Measurements from ENCODE around the gene ROS1.
"Not testable (repeated sequence)": the region's sequence is repeated elsewhere in the genome, so short reads cannot be mapped to it uniquely, and the experiment has no call there.

ROS1 gene

DNA sequence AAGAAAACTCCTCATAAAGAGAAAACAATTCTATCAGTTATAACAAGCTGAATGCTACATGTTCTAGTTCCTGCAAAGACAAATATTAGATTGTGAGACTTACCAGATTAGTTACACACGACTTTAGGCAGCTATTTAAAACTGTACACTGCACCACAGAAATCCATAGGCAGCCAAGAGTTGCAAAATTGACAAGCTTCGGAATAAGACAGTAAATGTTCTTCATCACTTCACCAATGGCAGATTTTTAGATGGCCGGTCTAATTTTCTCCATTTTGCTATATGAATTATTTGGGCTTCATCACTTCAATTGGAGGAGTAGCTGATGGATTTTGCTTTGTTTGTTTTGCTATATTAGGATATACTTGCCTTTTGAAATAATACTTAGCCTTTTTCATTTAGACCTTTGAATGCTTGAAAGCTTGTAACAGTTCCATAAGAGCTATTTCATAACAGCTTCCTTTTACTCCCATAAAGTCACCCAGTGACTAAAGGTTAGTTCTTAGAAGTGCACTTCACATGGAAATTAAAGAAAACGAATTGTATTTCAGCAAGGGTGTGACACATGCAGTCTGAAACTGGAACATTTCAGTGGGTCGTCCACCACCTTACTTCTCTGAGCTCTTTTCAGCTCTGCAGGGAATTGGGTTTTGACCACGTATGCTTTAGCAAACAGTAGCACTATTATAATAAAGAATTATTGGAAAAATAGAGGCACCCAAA lies at the start of gene ROS1:
TSS of gene ROS1 (minus strand) at position 512 of the 723 bp plus-strand sequence. CDS start at position 226, 286 bp downstream.
- DNase-seq, result no peak

DNA sequence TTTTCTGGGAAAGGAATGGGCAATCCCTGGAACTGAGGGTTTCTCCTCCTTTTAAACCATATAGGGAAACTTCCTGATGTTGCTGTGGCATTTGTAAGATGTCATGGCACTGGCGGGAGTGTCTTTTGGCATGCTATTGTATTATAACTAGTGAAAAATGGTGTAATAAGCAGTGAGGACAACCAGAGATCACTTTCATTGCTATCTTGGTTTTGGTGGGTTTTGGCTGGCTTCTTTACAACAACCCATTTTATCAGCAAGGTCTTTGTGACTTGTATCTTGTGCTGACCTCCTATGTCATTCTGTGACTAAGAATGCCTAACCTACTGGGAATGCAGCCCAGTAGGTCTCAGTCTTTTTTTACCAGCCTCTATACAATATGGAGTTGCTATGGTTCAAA lies 47.7 kb upstream of the ROS1 start:
- DNase-seq, result no peak

DNA sequence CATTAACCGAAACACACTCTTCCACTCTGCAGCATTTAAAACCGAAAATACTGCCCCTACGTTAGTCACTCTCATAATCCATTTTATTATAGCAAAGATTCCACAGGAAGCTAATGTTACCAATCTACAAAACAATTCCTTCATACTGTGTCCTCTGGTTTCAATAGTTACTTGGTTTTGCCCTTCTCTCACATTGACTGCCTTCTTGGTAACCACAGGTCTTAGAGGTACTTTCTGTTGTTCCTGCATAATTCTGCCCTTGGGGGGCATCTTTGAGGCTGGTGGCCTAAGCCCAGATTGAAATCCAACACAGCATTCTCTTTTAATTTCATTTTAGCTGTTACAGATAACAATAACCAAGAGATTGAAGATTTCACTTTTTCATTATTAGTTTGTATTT lies 46.9 kb upstream of the ROS1 start:
- DNase-seq, result no peak

DNA sequence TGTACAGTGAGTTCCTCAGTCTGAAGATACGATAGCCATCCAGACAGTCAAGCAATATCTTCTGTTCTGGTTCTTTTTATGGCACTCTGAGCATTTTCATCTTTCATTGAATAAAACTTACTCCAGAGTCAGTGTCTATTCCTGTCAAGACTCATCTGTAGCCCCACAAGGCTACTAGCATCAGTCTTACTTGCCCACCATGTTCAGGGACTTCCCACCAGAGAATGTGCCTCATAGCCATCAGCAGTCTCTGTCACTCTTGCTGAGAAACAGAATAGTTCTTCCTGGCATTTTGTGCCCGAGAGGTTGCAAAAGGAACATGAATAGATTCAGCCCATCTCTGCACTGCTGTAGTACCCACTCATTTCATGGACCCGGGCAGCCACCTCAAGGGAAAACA lies 44.0 kb upstream of the ROS1 start:
- DNase-seq, result no peak

DNA sequence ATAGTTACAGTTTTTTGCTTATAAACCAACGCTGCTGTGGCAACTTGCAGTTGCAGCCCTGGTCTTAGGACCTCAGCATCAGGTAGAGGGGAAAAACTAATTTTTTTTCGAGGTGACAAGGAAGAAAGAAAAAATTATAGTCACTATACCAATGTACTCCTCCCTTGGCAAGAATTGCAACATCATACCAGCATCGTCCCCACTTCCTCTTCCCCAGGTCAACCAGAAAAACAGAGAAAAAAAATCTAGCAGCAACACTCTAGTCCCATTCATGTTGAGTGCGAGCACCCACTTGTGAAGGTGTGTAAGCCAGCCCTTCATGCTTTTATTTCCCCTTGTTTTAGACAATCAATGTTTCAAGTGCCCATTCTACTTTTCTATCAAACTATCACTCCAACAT lies 43.6 kb upstream of the ROS1 start:
- DNase-seq, result no peak

DNA sequence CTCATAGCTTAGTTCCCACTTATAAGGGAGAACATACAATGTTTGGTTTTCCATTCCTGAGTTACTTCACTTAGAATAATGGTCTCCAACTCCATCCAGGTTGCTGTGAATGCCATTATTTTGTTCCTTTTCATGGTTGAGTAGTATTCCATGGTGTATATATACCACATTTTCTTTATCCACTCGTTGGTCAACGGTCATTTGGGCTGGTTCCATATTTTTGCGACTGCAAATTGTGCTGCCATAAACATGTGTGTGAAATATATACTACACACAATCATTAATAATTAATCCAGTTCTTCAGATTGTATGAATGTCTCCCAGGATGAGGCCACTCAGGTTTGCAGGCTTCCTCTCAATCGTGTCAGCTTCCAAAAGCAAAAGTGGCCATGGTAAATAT lies 42.8 kb upstream of the ROS1 start:
- not testable (repeated sequence) for DNase-seq

DNA sequence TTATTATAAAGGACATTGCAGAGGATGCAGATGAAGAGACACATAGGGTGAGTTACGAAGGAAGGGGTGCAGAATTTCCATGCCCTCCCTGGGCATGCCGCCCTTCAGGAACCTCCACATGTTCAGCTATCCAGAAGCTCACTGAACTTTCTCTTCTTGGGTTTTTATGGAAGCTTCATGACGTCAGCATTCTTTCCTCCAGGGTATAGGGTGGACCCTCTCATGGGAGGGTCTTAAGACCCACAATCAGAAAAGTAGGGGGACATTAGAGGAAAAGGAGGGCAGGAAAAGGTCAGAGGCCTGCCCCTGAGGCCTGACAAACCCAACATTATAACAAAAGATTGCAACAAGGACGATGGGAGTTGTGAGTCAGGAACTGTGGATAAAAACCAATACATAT lies 42.1 kb upstream of the ROS1 start:
- no peak for DNase-seq

DNA sequence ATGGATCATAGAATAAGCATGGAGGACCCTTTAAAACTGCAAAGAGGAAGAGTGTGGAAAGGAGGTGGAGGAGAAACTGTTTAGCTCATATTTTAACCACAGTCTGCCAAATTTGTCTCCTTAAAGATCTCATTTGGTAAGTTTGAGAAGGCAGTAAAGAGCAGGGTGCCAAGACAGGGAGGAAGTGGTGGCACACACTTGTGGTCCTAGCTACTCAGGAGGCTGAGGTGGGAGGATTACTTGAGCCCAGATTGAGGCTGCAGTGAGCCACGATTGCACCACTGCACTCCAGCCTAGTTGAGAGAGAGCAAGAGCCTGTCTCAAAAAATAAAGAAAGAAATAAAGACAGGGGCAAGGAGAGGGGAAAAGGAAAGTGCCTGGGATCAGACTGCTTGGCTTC lies 39.9 kb upstream of the ROS1 start:
- DNase-seq, result no peak

DNA sequence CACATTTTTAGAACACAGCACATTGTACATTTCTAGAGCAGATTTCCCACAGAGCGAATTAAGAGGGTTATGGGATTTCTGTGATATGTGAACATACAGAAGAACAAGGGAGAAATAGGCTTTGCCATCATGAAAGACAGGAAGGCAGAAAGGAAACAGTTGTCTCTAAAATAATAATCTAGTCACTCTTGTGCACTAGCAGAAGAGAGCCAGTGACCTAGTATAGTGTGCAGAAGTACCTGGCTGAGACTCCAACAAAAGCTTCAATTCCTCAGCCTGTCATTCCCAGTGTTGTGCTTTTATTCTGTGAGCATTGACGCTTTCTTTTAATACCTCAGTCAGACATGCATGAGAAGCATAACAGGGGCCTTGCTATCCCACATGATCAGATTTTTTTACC lies 39.0 kb upstream of the ROS1 start:
- DNase-seq, result no peak

DNA sequence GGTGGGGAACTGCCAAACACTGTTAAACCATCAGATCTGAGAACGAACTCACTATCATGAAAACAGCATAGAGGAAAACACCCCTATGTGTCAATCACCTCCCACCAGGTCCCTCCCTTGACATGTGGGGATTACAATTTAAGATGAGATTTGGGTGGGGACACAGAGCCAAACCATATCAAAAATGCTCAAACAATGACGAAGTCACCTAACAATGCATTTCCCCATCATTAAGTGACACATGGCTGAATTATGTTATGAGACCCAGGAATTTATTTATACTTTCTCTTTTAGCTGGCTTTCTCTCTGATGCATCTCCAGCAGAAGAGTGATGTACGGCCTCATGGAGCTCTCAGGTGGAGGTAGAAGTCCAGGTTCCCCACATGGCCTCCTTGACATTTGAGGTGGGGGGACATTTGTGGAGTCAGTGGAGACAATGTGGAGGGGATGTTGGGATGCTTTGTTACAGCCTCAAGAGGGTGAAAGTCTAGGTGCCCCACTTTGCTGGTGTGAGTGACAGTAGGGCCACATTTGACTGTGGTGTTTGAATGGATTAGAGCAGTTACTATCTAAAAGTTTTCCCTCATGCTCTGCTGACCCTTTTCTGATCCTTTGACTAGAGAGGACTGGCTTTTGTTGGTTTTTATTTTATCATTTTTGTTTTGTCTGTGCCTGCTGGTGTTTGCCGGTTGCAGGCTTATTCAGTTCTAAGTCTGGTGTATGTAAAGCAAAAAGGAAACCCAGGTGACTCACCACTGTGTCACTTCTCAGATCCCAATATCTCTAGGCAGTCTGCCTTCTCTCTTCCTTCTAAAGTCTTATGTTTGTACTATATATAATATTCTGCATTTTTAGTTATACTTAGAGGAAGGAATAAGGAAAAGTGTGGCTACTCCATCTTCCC lies 38.3 kb upstream of the ROS1 start:
- DNase-seq, result no peak

DNA sequence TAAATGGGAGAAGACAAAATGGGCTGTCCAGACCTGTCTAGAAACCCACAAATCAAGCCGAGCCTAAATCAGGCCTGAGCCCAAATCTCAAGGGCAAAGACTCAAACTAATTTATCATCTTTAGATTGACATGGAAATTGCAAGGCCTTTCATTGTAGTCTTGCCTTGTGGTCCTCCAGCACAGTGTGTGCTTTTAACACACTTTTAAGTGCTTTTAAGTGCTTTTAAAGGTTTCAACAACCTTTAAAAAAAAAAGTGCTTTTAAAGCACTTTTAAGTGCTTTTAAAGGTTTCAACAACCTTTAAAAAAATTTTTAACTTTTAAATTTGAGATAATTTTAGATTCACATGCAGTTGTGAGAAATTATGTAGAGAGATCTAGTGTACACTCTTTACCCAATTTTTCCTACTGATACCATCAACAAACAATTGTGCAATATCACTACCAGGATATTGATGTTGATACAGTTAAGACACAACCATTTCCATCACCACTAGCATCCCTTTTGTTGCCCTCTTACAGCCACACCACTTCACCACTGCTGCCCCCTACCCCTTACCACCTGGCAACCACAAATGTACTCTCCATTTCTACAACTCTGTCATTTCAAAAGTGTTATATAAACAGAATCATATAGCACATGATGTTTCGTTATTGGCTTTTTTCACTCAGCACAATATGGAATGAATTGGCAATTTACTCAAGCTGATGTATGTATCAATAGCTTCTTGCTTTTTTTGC lies 33.6 kb upstream of the ROS1 start:
- no peak for DNase-seq

DNA sequence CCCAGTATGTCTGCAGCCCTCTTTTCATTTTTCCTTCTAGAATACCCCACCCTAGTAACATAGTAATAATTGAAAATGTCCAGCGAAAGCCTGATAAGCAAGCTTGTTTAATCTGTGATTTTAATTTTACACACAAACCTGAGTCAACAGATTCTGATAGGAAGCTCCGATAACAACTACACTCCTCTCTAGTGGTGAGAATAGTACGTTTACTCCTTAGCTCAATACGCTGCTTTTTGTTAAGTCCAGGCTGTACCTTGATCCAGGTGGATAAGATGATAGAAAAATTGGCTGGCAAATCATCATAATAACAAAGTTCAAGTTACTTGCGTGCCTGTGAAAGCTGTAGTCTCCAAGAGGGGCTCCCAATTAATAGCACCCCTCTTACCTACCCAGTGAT lies 31.3 kb upstream of the ROS1 start:
- no peak for DNase-seq

DNA sequence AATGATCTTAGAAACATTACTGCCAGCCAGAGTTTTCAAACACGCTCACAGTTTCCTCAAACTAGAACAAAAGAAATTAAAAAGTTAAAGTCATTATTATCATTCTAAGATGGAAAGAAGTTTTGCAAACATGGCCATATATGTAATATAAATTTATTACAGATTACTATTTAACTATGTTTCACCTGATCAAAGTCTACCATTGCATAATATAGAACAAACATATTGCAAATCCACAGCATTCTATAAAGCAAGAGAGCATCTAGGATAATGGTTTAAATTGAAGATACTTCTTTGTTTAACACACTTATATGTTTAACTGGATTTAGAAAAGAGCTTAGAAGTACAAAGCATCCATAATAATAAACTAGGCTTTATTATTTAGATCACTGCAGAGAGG lies 30.5 kb upstream of the ROS1 start:
- DNase-seq, result no peak

DNA sequence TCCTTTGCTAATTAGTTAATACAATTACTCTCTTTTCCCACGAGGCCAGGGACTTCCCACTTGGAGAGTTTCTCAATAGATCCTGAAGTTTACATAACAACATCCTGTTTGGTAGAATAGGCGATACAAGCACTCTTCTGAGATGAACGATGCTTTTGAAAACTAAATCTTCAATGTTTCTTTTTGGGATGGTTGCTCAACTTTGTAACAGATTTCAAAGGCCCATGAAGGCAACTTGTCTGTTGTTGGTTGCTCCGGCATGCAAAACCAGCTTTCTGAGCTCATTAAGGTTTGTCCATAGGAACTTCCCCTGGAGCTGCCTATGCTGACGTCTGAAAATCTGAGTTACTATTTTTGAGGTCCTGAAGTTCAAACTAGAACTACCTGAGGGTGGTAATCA lies 25.9 kb upstream of the ROS1 start:
- no peak for DNase-seq

DNA sequence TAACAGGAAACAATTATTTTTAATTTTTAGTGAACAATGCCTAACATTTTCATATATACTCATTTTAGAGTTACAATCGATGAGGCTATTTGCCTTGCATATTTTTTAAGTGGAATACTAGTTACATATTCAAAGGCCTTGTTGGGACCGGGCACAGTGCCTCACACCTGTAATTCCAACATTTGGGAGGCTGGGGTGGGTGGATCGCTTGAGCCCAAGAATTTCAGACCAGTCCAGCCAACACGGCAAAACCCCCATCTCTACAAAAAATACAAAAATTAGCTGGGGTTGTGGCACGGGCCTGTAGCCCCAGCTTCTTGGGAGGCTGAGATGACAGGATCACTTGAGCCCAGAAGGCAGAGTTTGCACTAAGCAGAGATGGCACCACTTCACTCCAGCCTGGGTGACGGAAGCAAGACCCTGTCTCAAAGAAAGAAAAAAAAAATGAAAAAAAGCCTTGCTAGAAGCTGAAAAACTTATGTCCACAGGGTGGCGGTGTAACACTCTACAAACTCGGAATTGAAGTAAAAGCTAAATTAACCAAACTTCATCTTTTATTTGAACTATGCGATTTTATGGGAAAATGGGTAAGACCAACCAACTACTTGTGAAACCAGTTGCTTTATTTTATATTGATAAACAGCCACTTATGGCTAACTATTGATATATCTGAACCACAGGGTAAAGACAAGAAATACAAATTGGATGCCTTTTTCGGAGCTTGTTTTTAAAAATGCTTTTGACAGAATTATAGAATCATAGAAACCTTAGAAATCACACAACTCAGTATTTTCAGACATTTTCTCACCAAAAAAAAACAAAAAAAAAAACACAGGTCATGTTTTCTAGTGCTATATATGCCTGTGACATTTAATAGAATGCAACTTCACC lies 24.1 kb upstream of the ROS1 start:
- peak; percentile 33 for DNase-seq

DNA sequence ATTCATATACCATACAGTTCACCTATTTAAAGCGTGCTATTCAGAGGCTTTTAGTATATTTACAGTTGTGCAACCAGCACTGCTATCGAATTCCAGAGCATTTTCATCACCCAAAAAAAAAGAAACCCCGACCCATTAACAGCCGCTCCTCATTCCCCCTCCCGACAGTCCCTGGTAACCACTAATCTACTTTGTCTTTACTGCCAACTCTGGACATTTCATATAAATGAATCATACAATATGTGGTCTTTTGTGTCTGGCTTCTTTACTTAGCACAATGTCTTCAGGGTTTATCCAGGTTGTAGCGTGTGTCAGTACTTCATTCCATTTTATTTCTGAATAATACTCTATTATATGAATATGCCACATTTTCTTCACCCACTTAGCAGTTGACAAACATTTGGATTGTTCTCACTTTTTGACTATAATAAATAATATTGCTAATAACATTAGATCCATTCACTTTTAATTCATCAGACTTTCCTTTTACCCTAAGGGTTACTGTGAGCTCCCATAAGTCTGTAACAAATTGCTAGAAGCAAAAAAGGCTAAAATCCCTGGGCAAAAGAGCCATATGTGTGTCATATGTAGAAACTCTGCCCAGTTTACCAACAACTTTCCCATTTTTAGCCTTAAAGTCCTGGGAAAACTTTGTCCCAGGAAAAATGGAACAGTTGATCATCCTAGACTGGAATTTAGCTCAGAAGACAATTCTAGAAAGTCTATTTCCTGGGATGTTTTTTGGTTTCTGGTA lies 23.2 kb upstream of the ROS1 start:
- no peak for DNase-seq

DNA sequence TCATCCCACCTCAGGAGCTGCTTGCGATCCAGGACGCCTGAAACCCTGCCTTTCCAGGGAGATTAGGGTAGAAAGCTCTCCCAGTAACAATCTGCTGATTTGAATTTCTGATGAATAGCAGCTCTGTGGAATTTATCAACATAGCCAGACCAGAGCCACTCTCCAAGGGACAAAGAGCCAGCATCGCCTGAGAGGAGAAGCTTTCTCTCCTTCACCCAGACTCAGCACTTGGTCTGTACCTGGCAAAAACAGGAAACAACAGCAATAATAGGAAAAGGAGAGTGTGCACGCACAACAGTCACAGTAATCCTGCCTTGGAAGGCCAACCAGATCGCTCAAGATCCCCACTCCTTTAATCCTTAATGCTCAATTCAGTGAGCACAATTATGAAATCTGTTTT lies 22.3 kb upstream of the ROS1 start:
- DNase-seq, result no peak

DNA sequence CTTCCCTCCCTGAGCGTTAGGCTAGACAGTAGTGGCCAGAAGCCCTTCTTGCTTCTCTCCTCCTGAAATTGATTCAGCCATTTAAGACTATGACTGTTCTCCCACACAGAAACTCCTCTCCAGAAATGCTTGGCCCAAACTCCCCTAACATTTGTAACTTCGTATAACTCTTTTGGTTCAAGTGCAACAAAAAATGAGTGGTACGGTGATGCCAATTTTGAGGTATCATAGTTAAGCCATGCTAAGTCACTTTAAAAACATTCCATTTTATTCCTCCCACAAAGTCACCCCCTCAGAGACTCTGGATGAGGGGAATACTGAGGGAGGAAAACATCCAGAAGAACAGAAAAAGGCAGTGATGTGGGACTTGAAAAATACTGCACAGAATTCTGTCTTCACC lies 21.1 kb upstream of the ROS1 start:
- no peak for DNase-seq

DNA sequence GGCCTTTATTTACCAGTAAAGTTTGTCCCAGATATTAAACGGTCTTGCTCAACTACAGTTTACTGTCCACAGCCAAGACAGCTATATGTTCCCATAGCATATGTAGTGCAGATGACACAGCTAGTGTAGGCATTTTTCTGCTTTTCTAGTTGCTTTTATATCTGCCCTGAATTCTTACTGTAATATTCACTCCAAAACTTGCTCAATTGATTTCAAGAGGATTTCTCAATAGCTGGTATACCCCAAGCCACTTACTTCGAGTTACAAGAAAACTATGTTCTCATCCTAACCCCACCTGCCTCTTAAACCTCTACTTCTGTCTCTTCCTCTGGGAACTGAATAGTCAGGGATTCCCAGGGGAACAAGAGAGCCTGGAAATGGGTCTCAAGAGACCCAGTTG lies 18.9 kb upstream of the ROS1 start:
- DNase-seq, result no peak

DNA sequence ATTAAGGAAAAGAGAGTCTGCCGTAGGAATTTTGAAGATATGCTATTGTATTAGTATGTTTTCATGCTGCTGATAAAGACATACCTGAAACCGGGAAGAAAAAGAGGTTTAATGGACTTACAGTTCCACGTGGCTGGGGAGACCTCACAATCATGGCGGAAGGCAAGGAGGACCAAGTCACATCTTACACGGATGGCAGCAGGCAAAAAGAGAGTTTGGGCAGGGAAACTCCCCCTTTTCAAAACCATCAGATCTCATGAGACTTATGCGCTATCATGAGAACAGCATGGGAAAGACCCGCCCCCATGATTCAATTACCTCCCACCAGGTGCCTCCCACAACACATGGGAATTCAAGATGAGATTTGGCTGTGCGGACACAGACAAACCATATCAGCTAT lies 16.6 kb upstream of the ROS1 start:
- not testable (repeated sequence) for DNase-seq

DNA sequence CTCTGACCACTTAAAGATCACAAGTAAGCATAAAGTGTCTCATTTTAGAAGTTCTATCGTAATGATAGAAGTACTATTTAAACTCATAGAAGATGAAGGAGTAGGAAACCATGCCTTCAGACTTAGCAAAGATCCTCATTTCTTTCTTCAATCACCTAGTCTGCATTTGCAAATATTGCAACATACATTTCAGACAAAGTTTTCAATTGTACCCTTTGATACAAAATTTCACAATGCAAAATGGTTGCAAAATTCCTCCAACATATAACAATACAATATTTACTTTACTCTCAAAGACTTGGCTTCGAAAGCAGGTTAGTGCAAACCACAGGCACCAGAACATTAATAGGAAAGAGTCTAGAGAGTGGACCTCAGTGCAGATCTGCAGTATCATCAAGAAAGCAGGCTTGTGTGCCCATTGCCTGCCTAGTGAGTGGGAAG lies 16.1 kb upstream of the ROS1 start:
- no peak for DNase-seq

Measured in CD4-positive, alpha-beta T cell treated with Interleukin-15 for 1 hour (primary cell).